ENCODE data around the gene KRT75. TPM values are rescaled to one million over a fixed set of nuclear protein-coding genes. Genes with fewer than 3 reads are reported as not detected.

The KRT75 gene
- total and polyA plus RNA-seq, 5 experiments from 2014 or later, result not detected

DNA sequence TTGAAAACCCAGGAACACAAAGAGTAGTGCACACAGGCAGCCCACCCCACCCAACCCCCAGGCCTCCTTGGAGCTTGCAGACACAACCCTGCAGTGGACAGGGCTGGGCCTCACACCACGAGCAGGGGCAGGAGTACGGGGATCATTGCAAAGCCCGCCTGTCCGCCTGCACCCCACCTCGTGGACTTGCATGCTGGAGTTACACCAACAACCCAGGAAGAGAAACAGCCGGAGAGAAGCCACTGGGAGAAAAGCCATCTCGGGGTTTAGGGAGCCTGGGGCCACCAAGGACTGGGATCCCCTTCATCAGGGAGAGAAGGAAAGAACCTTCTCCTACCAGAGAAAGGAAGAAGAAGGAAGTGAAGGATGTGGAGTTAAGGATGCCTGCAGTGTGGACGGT is 56.9 kb downstream of the KRT75 start:
- no peak for DNase-seq
- H3K4me1 Mint-ChIP-seq, result peaks cover under 1 to 7% (median 3%) of the 10 kb centered on the region in 4 donors
- POLR2A ChIA-PET, result no interaction called here
- peaks cover 0 to 7% (median 0%) of the 10 kb centered on the region in 9 donors for H3K9me3 Mint-ChIP-seq
- ATAC-seq, result no peak
- peaks cover 4 to 20% (median 11%) of the 10 kb centered on the region in 5 donors for H3K27me3 Mint-ChIP-seq
- H3K4me3 Mint-ChIP-seq, result no peak overlapping the region
- H3K27ac Mint-ChIP-seq, result no peak overlapping the region
- H3K36me3 Mint-ChIP-seq, result no peaks in the 10 kb centered on the region

Other genes with a start within 250 kb of the KRT75 start
- not detected for gene KRT80, start 242.4 kb downstream of the KRT75 start, total RNA-seq
- gene KRT80, start 242.4 kb downstream of the KRT75 start, polyA plus RNA-seq, result not detected
- not detected for gene KRT7, start 201.1 kb downstream of the KRT75 start, total RNA-seq
- not detected for gene KRT7, start 201.1 kb downstream of the KRT75 start, polyA plus RNA-seq
- not detected for gene KRT86, start 159.7 kb downstream of the KRT75 start, total RNA-seq
- not detected for gene KRT86, start 159.7 kb downstream of the KRT75 start, polyA plus RNA-seq
- not detected for gene KRT81, start 142.8 kb downstream of the KRT75 start, total RNA-seq
- not detected for gene KRT81, start 142.8 kb downstream of the KRT75 start, polyA plus RNA-seq
- gene KRT83, start 113.0 kb downstream of the KRT75 start, total RNA-seq, result not detected
- gene KRT83, start 113.0 kb downstream of the KRT75 start, polyA plus RNA-seq, result not detected
- gene KRT85, start 66.9 kb downstream of the KRT75 start, total RNA-seq, result not detected
- gene KRT85, start 66.9 kb downstream of the KRT75 start, polyA plus RNA-seq, result not detected
- gene KRT84, start 48.7 kb downstream of the KRT75 start, total RNA-seq, result not detected
- gene KRT84, start 48.7 kb downstream of the KRT75 start, polyA plus RNA-seq, result not detected
- not detected for gene KRT82, start 28.0 kb downstream of the KRT75 start, total RNA-seq
- gene KRT82, start 28.0 kb downstream of the KRT75 start, polyA plus RNA-seq, result not detected
- not detected for gene KRT6B, start 17.8 kb upstream of the KRT75 start, total RNA-seq
- not detected for gene KRT6B, start 17.8 kb upstream of the KRT75 start, polyA plus RNA-seq
- not detected for gene KRT6C, start 39.4 kb upstream of the KRT75 start, total RNA-seq
- gene KRT6C, start 39.4 kb upstream of the KRT75 start, polyA plus RNA-seq, result not detected
- gene KRT6A, start 58.9 kb upstream of the KRT75 start, total RNA-seq, result not detected
- gene KRT6A, start 58.9 kb upstream of the KRT75 start, polyA plus RNA-seq, result not detected
- gene KRT5, start 86.0 kb upstream of the KRT75 start, total RNA-seq, result not detected
- gene KRT5, start 86.0 kb upstream of the KRT75 start, polyA plus RNA-seq, result not detected
- not detected for gene KRT71, start 118.8 kb upstream of the KRT75 start, total RNA-seq
- not detected for gene KRT71, start 118.8 kb upstream of the KRT75 start, polyA plus RNA-seq
- under 1 TPM in 1 of 2 experiments, not detected in 1; 0.26 TPM for gene KRT74, start 139.5 kb upstream of the KRT75 start, total RNA-seq
- gene KRT74, start 139.5 kb upstream of the KRT75 start, polyA plus RNA-seq, result not detected
- gene KRT72, start 167.1 kb upstream of the KRT75 start, total RNA-seq, result 10 to 100 TPM; 11.4 to 11.6 TPM
- under 1 TPM in 2 of 3 donors, not detected in 1; 0.12 to 0.46 TPM for gene KRT72, start 167.1 kb upstream of the KRT75 start, polyA plus RNA-seq
- 1 to 10 TPM; 8.5 to 10.0 TPM for gene KRT73, start 184.2 kb upstream of the KRT75 start, total RNA-seq
- 10 to 100 TPM in 1 of 3 donors, 1 to 10 TPM in 1, under 1 TPM in 1; 0.72 to 10.0 (median 1.8) TPM for gene KRT73, start 184.2 kb upstream of the KRT75 start, polyA plus RNA-seq
- under 1 TPM; 0.62 to 0.77 TPM for gene KRT2, start 217.8 kb upstream of the KRT75 start, total RNA-seq
- gene KRT2, start 217.8 kb upstream of the KRT75 start, polyA plus RNA-seq, result 1 to 10 TPM; 1.1 to 3.4 (median 1.2) TPM
- gene KRT1, start 246.0 kb upstream of the KRT75 start, total RNA-seq, result not detected
- gene KRT1, start 246.0 kb upstream of the KRT75 start, polyA plus RNA-seq, result under 1 TPM in 1 of 3 donors, not detected in 2; 0.31 TPM

All from naive thymus-derived CD8-positive, alpha-beta T cell (primary cell).